RWPE1 (cell line): ENCODE results near the gene SNAI3.

Source experiments
- CTCF ChIA-PET: fragments of 350-600 bp; sonication (Branson Sonifier 250); formaldehyde crosslinking; extraction: SDS; loops from one replicate; lab custom pipeline; 2021; lab: Yijun Ruan, JAX
- POLR2A ChIA-PET: fragments of 400-600 bp; formaldehyde crosslinking; extraction: SDS; loops from one replicate; lab custom pipeline; 2020; ENCODE audit warnings: antibody characterized with exemption; ENCODE audit not compliant: low non-redundant PET; lab: Yijun Ruan, JAX
- DNase-seq: peaks from one replicate; pipeline ENCODE4 v3.0.0; 2012; ENCODE audit warnings: low spot score
- H3K27ac ChIP-seq: fragments of 450-650 bp; 2 replicates; pipeline ENCODE4 v1.5.1; 2017
- CTCF ChIP-seq: fragments of 450-650 bp; conservative IDR thresholded peaks from 2 replicates; pipeline ENCODE4 v1.5.1; 2017; ENCODE audit warnings: low read depth, mild to moderate bottlenecking

SNAI3 gene

GRCh38 chr16:88667461-88667860 lies 18.8 kb downstream of the SNAI3 start:
- ChIA-PET POLR2A (no interaction called here), CTCF (no interaction called here)
- TF ChIP-seq CTCF, result no peak
- no peak for DNase-seq
- H3K27ac ChIP-seq, result peak overlapping the region; percentile 43

GRCh38 chr16:88665570-88665969 lies 20.7 kb downstream of the SNAI3 start:
- ChIA-PET CTCF (interaction anchor here (0.8 to 1.2 kb wide), 2 partner anchors 20 to 103 kb away, joined by 5 to 12 read pairs; no protein-coding TSS in a partner anchor), POLR2A (interaction anchor here (0.6 kb wide), 2 partner anchors 15 to 64 kb away, joined by 3 to 4 read pairs; no protein-coding TSS in a partner anchor)
- DNase-seq, result no peak
- 0 out of 2 replicates have a peak overlapping the region, but pooled peaks have one; percentile 12 for H3K27ac ChIP-seq
- TF ChIP-seq CTCF, result no peak

- POLR2A ChIA-PET, result interaction anchor here (0.6 kb wide), 1 partner anchor 15 kb away, joined by 3 read pairs; no protein-coding TSS in a partner anchor
- no peak overlapping the region for H3K27ac ChIP-seq
- no peak for TF ChIP-seq CTCF
- CTCF ChIA-PET, result interaction anchor here (0.7 to 1.2 kb wide), 3 partner anchors 20 to 104 kb away, joined by 3 to 12 read pairs (median 5); no protein-coding TSS in a partner anchor
- no peak for DNase-seq
Observed at GRCh38 chr16:88665148-88665547, 21.2 kb downstream of the SNAI3 start.

GRCh38 chr16:88662843-88663606 lies 23.3 kb downstream of the SNAI3 start, which contains the start of gene MVD:
TSS of gene MVD (minus strand) at chr16:88663091. CDS start at chr16:88663080, 11 bp downstream.
- POLR2A ChIA-PET, result interaction anchor here (0.7 kb wide), 1 partner anchor 12 kb away, joined by 3 read pairs; no protein-coding TSS in a partner anchor
- no peak for TF ChIP-seq CTCF
- CTCF ChIA-PET, result interaction anchor here (0.6 kb wide), 1 partner anchor 103 kb away, joined by 3 read pairs; no protein-coding TSS in a partner anchor
- H3K27ac ChIP-seq, result peak within 1 kb of the TSS; percentile 82
- peak; percentile 99 for DNase-seq

GRCh38 chr16:88662222-88662842 lies 24.0 kb downstream of the SNAI3 start:
- peak overlapping the region; percentile 82 for H3K27ac ChIP-seq
- TF ChIP-seq CTCF, result no peak
- POLR2A ChIA-PET, result interaction anchor here (0.7 kb wide), 1 partner anchor 11 kb away, joined by 3 read pairs; no protein-coding TSS in a partner anchor
- no peak for DNase-seq
- CTCF ChIA-PET, result interaction anchor here (0.6 kb wide), 1 partner anchor 102 kb away, joined by 3 read pairs; no protein-coding TSS in a partner anchor

- peak overlapping the region; percentile 57 for H3K27ac ChIP-seq
- no peak for TF ChIP-seq CTCF
- ChIA-PET POLR2A (no interaction called here), CTCF (no interaction called here)
- no peak for DNase-seq
Observed at GRCh38 chr16:88661468-88661867, 24.8 kb downstream of the SNAI3 start.
